ENCODE data around the gene RICTOR.
"Not testable (repeated sequence)": the region's sequence is repeated elsewhere in the genome, so short reads cannot be mapped to it uniquely, and the experiment has no call there.

DNA sequence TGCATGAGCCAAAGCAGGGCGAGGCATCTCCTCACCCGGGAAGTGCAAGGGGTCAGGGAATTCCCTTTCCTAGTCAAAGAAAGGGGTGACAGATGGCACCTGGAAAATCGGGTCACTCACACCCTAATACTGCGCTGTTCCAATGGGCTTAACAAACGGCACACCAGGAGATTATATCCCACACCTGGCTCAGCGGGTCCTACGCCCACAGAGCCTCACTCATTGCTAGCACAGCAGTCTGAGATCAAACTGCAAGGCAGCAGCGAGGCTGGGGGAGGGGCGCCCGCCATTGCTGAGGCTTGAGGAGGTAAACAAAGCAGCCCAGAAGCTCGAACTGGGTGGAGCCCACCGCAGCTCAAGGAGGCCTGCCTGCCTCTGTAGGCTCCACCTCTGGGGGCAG, 39.7 kb downstream of the RICTOR start:
- TF ChIP-seq SP1 (CRISPR knock-in tag; conservative IDR thresholded peaks at IDR 0.05); FOXP1 (CRISPR knock-in tag; IDR thresholded peaks at IDR 0.05; ENCODE audit: borderline replicate concordance); TEAD4 (CRISPR knock-in tag; IDR thresholded peaks at IDR 0.05); NR3C1 (CRISPR knock-in tag; conservative IDR thresholded peaks at IDR 0.05; ENCODE audit: low read depth); ATF1 (CRISPR knock-in tag; IDR thresholded peaks at IDR 0.05): not testable (repeated sequence)
- TF ChIP-seq, protein P1, sequence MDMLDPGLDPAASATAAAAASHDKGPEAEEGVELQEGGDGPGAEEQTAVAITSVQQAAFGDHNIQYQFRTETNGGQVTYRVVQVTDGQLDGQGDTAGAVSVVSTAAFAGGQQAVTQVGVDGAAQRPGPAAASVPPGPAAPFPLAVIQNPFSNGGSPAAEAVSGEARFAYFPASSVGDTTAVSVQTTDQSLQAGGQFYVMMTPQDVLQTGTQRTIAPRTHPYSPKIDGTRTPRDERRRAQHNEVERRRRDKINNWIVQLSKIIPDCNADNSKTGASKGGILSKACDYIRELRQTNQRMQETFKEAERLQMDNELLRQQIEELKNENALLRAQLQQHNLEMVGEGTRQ (CRISPR knock-in tag; IDR thresholded peaks at IDR 0.05): not testable (repeated sequence)
- TF ChIP-seq, protein P2, sequence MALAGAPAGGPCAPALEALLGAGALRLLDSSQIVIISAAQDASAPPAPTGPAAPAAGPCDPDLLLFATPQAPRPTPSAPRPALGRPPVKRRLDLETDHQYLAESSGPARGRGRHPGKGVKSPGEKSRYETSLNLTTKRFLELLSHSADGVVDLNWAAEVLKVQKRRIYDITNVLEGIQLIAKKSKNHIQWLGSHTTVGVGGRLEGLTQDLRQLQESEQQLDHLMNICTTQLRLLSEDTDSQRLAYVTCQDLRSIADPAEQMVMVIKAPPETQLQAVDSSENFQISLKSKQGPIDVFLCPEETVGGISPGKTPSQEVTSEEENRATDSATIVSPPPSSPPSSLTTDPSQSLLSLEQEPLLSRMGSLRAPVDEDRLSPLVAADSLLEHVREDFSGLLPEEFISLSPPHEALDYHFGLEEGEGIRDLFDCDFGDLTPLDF (CRISPR knock-in tag; IDR thresholded peaks at IDR 0.05): not testable (repeated sequence)
- TF ChIP-seq, protein P3, sequence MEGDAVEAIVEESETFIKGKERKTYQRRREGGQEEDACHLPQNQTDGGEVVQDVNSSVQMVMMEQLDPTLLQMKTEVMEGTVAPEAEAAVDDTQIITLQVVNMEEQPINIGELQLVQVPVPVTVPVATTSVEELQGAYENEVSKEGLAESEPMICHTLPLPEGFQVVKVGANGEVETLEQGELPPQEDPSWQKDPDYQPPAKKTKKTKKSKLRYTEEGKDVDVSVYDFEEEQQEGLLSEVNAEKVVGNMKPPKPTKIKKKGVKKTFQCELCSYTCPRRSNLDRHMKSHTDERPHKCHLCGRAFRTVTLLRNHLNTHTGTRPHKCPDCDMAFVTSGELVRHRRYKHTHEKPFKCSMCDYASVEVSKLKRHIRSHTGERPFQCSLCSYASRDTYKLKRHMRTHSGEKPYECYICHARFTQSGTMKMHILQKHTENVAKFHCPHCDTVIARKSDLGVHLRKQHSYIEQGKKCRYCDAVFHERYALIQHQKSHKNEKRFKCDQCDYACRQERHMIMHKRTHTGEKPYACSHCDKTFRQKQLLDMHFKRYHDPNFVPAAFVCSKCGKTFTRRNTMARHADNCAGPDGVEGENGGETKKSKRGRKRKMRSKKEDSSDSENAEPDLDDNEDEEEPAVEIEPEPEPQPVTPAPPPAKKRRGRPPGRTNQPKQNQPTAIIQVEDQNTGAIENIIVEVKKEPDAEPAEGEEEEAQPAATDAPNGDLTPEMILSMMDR (IDR thresholded peaks at IDR 0.05): not testable (repeated sequence)
- TF ChIP-seq, protein P4, sequence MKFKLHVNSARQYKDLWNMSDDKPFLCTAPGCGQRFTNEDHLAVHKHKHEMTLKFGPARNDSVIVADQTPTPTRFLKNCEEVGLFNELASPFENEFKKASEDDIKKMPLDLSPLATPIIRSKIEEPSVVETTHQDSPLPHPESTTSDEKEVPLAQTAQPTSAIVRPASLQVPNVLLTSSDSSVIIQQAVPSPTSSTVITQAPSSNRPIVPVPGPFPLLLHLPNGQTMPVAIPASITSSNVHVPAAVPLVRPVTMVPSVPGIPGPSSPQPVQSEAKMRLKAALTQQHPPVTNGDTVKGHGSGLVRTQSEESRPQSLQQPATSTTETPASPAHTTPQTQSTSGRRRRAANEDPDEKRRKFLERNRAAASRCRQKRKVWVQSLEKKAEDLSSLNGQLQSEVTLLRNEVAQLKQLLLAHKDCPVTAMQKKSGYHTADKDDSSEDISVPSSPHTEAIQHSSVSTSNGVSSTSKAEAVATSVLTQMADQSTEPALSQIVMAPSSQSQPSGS (CRISPR knock-in tag; IDR thresholded peaks at IDR 0.05; ENCODE audit: borderline replicate concordance, low read depth): not testable (repeated sequence)
- TF ChIP-seq, protein P5, sequence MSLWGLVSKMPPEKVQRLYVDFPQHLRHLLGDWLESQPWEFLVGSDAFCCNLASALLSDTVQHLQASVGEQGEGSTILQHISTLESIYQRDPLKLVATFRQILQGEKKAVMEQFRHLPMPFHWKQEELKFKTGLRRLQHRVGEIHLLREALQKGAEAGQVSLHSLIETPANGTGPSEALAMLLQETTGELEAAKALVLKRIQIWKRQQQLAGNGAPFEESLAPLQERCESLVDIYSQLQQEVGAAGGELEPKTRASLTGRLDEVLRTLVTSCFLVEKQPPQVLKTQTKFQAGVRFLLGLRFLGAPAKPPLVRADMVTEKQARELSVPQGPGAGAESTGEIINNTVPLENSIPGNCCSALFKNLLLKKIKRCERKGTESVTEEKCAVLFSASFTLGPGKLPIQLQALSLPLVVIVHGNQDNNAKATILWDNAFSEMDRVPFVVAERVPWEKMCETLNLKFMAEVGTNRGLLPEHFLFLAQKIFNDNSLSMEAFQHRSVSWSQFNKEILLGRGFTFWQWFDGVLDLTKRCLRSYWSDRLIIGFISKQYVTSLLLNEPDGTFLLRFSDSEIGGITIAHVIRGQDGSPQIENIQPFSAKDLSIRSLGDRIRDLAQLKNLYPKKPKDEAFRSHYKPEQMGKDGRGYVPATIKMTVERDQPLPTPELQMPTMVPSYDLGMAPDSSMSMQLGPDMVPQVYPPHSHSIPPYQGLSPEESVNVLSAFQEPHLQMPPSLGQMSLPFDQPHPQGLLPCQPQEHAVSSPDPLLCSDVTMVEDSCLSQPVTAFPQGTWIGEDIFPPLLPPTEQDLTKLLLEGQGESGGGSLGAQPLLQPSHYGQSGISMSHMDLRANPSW (CRISPR knock-in tag; conservative IDR thresholded peaks at IDR 0.05; ENCODE audit: low read depth): not testable (repeated sequence)
